Activated effector memory CD4-positive, alpha-beta T cell treated with Interleukin-2 at 50 U/mL for 16 hours (primary cell): ENCODE measurements around the gene MLXIPL.
"Not testable (repeated sequence)": the region's sequence is repeated elsewhere in the genome, so short reads cannot be mapped to it uniquely, and the experiment has no call there.

Experiments
- DNase-seq: peaks from one replicate; pipeline ENCODE4 v3.0.0-alpha.2; 2020

The MLXIPL gene, protein sequence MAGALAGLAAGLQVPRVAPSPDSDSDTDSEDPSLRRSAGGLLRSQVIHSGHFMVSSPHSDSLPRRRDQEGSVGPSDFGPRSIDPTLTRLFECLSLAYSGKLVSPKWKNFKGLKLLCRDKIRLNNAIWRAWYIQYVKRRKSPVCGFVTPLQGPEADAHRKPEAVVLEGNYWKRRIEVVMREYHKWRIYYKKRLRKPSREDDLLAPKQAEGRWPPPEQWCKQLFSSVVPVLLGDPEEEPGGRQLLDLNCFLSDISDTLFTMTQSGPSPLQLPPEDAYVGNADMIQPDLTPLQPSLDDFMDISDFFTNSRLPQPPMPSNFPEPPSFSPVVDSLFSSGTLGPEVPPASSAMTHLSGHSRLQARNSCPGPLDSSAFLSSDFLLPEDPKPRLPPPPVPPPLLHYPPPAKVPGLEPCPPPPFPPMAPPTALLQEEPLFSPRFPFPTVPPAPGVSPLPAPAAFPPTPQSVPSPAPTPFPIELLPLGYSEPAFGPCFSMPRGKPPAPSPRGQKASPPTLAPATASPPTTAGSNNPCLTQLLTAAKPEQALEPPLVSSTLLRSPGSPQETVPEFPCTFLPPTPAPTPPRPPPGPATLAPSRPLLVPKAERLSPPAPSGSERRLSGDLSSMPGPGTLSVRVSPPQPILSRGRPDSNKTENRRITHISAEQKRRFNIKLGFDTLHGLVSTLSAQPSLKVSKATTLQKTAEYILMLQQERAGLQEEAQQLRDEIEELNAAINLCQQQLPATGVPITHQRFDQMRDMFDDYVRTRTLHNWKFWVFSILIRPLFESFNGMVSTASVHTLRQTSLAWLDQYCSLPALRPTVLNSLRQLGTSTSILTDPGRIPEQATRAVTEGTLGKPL

DNA sequence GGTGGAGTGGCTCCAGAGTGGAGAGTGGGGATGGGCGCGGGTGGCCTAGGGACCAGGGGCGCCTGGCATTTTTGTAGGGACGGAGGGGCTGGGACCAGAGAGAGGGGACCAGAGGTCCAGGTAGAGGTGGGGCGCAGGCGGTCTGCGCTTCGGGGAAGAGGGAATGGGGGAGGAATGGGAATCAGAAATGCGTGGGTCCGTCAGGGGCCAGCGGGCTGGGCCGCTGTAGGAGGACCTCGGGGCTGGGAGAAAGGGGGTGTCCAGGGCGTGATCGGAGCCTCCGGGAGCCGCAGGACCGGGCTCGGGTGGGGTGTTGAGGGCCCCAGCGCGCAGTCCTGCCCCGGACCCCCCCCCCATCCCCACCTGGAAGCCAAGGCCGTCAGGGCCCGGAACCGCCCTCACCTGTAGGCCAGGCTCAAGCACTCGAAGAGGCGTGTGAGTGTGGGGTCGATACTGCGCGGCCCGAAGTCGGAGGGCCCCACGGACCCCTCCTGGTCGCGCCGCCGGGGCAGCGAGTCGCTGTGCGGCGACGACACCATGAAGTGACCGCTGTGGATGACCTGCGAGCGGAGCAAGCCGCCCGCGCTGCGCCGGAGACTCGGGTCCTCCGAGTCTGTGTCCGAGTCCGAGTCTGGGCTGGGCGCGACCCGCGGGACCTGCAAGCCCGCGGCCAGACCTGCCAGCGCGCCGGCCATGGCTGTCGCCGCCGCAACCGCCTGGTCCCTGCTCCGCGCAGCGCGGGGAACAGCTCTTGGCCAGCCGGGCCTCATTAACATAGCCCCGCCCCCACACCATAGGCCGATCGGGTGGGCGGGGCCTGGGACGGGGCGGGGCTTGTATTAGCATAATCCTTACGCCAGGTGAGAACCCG is at the start of gene MLXIPL:
Gene MLXIPL, minus strand, starts transcription at position 725 of the 871 bp plus-strand sequence. Its CDS starts 30 bp downstream, at position 695.
- DNase-seq: peak; percentile 18

DNA sequence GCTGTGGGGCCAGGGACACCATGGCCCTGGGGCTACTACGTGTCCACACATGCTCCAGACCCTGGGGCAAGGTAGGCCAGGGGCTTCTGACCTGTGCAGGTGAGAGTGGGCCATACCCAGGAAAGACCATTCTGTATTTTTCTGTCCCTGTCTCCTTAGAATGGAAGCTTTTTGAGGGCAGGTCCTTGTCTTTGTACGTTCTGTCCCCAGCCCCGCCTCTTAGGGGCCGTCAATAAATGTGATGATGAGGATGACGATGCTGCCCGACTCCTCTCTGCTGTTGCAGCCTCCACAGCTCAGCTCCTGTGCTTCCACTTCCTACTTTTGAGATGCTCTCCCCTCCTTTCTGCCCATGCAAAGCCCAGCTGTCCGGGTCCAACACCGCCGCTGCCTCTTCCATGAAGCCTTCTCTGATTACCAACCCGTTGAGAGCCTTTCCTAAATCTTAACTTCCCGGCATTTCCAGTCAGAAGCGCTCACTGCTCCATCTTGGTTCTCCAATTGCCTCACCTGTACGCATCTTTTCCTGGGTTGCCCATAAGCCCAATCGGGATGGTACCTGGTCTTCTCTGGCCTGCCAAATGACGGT is 47.6 kb upstream of the MLXIPL start:
- no peak for DNase-seq

DNA sequence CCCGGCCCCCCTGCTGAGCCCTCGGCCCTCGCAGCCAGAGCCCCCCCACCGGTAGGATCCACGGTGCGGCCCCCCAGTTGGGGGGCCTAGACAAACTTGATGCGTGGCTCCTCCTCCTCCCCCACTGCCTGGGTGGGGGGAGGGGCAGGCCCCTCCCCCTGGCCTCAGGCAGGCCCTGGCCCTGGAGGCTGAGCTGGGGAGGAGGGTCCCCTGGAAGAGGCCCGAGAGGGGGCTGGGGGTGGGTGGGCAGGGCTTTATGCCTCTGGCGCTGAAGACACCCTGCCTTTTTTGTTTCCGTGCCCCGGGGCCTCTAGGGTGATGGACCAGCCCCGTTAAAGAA is 47.0 kb upstream of the MLXIPL start:
- DNase-seq: no peak

GRCh38 chr7:73669858-73670385 is 45.6 kb upstream of the MLXIPL start:
- no peak for DNase-seq

DNA sequence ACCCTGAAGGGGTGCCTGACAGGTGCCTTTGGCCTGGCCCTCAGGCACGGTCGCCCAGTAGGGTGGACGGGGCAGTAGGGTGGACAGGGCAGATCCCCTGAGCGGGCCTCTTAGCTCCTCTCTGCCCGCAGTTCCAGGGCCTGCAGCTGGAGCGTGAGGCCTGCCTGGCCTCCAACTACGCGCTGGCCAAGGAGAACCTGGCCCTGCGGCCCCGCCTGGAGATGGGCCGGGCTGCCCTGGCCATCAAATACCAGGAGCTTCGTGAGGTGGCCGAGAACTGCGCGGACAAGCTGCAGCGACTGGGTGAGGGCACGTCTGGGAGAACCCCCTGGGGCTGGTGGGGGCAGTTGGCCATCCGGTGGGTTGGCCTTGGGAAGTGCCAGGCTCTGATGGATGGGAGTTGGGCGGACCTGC is 45.0 kb upstream of the MLXIPL start:
- no peak for DNase-seq

DNA sequence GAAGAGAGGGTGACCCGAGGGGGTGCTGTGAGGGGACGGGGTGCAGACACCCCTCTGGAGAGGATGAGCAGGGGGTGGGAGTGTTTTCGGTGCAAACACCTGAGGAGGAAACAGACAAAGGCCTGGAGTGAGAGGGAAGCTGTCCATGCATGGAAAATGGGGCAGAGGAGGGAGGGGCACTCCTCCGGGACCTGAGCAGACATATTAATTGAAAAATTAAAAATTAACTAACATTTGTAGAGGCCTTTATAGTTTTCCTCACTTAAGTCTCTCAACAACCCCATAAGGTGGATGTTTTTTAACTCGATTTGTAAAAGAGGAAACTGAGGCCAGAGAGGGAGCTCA is 44.5 kb upstream of the MLXIPL start:
- DNase-seq: no peak

- DNase-seq: no peak
These were observed 44.0 kb upstream of the MLXIPL start for GRCh38 chr7:73668103-73668885.

GRCh38 chr7:73667344-73668102 is 43.2 kb upstream of the MLXIPL start, which contains the start of gene VPS37D:
VPS37D (plus strand) TSS chr7:73667831; CDS start chr7:73667959, 128 bp downstream.
- peak; percentile 88 for DNase-seq

DNA sequence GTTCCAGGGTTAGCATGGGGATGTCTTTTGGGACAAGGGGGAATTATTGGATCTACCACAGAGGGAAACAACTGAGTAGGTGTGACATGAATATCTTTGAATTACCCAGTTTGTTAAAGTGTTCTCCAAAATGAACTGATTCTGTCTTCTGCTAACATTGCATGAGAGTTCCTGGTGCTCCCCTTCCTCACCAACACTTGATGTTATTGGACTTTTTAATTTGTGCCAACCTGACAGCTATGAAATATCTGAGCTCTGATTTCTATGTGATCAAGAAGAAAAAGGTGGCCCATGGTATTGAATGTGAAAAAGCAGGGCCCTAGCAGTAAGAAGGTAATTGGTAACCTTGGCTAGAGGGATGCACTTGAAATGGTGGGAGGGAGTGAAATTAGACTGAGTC is 38.7 kb upstream of the MLXIPL start:
- no peak for DNase-seq

DNA sequence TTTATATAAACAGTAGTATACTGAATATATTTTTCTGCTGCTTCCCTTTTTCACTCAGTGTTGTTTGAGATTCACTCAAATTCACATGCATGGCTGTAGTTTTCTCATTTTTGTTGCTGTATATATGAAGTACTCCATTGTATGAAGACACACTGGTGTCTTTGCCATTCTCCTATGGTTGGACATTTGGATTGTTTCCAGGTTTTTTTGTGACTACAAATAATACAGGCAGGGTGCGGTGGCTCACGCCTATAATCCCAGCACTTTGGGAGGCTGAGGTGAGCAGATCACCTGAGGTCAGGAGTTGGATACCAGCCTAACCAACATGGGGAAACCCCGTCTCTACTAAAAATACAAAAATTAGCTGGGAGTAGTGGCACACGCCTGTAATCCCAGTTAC is 36.3 kb upstream of the MLXIPL start:
- not testable (repeated sequence) for DNase-seq

- no peak for DNase-seq
These were observed 35.7 kb upstream of the MLXIPL start for GRCh38 chr7:73659983-73660382.

DNA sequence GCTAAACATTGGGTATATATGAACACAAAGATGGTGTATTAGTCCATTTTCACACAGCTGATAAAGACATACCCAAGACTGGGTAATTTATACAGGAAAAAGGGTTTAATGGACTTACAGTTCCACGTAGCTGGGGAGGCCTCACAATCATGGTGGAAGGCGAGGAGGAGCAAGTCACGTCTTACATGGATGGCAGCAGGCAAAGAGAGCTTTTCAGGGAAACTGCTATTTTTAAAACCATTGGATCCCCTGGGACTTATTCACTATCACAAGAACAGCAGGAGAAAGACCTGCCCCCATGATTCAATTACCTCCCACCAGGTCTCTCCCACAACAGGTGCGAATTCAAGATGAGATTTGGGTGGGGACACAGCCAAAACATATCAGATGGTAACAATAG is 31.0 kb upstream of the MLXIPL start:
- not testable (repeated sequence) for DNase-seq

- DNase-seq: no peak
These were observed 28.2 kb upstream of the MLXIPL start for GRCh38 chr7:73652541-73652949.

- DNase-seq: no peak
These were observed 26.2 kb upstream of the MLXIPL start for GRCh38 chr7:73650524-73650923.

GRCh38 chr7:73649576-73649975 is 25.3 kb upstream of the MLXIPL start:
- DNase-seq: no peak

GRCh38 chr7:73648593-73649332 is 24.4 kb upstream of the MLXIPL start:
- DNase-seq: no peak

DNA sequence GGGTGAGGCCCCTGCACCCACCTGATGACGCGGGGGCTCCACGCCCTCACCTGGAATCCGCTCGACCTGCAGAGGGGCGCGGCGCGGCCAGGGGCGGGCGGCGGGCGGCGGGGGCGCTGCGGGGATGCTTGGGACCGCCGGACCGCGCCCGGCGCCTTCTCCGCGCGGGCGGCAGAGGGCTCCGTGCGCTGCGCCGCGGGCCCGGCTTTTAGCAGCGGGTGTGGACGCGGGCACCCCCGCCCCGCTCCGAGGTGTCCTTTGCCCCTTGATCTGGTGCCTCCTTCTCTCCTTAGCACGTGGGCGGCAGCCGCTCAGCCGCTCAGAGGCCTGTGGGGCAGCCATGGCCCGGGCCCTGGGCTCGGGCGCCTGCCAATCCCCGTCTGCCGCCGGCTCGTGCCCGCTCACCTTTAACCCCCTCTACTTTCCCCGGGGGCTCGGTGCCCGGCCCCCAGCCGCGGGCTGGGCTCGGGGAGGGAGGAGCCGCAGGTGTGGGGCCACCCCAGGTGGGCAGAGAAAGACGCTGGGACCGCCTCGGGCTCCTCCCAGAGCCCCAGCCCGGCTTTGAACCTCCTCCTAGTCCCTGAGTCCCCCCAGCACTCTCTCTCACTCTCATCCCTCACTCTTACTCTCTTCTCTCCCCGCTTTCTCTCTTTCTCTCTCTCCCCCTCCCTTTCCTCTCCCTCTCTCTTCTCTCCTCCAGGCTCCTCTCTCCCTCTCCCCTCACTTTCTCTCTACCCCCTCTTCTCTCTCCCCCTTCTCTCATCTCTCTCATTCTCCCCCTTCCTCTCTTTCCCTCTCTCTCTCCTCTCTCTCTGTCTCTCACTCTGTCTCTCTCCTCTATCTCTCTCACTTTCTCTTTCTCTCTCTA is 23.6 kb upstream of the MLXIPL start:
- DNase-seq: no peak

GRCh38 chr7:73646785-73647724 is 22.7 kb upstream of the MLXIPL start:
- DNase-seq: no peak
